AG04450 (cell line): ENCODE results near the gene TRMO. TPM values are rescaled to one million over a fixed set of nuclear protein-coding genes. Genes with fewer than 3 reads are reported as not detected.

ENCODE experiments used
- CTCF ChIA-PET: fragments of 300-600, 350-600 bp; formaldehyde crosslinking; extraction: SDS; loops from one replicate; lab custom pipeline; 2022; ENCODE audit warnings: antibody characterized with exemption, inconsistent platforms; lab: Charles Lee
- POLR2A ChIA-PET: fragments of 350-600 bp; formaldehyde crosslinking; extraction: SDS; loops from one replicate; lab custom pipeline; 2021; ENCODE audit warnings: antibody characterized with exemption, inconsistent platforms; lab: Yijun Ruan, JAX
- DNase-seq: peaks from one replicate; pipeline ENCODE4 v3.0.0-alpha.2; 2011; ENCODE audit warnings: low read depth, low spot score
- H3K27ac ChIP-seq: one replicate; pipeline ENCODE4 v1.5.1; 2012; ENCODE audit warnings: low read depth, low read length, control low read depth
- H3K27me3 ChIP-seq: one replicate; pipeline ENCODE4 v1.6.0; 2012; ENCODE audit warnings: low read length; ENCODE audit not compliant: control insufficient read depth, insufficient read depth
- H3K4me3 ChIP-seq: 2 replicates; pipeline ENCODE4 v1.5.1; 2011; ENCODE audit warnings: mild to moderate bottlenecking, low read depth, low read length, control low read depth
- H3K9me3 ChIP-seq: 2 replicates; pipeline ENCODE4 v1.5.1; 2012; ENCODE audit warnings: low read length; ENCODE audit not compliant: control insufficient read depth, insufficient read depth
- polyA plus RNA-seq: library from polyadenylated mRNA; depleted of rRNA; stranded (reverse); fragments of >200 nt; gene quantifications from 2 replicates; pipeline ENCODE4 v1.2.3, GENCODE V29; 2011
- TF ChIP-seq, protein P1 (sequence below): IDR thresholded peaks from 2 replicates; pipeline ENCODE4 v1.5.1; 2011; ENCODE audit warnings: low read depth, low read length, control low read depth, inconsistent platforms

TRMO gene
- polyA plus RNA-seq, 1 experiment = 12.6 TPM

DNA sequence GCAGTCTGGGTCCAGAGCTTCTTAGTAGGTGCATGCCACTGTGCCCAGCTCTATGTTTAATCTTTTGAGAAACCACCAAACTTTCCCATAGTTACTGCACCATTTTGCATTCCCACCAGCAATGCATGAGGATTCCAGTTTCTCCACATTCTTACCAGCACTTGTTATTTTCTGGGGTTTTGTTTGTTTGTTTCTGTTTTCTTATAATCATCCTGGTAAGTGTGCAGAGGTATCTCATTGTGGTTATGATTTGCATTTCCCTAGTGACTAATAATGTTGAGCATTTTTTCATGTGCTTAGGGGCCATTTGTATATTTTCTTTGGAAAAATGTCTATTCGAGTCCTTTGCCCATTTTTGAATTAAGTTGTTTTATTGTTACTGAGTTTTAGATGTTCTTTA is 57.9 kb downstream of the TRMO start:
- CTCF ChIA-PET = interaction anchor here (0.8 kb wide), 1 partner anchor 11 kb away, joined by 3 read pairs; no protein-coding TSS in a partner anchor

DNA sequence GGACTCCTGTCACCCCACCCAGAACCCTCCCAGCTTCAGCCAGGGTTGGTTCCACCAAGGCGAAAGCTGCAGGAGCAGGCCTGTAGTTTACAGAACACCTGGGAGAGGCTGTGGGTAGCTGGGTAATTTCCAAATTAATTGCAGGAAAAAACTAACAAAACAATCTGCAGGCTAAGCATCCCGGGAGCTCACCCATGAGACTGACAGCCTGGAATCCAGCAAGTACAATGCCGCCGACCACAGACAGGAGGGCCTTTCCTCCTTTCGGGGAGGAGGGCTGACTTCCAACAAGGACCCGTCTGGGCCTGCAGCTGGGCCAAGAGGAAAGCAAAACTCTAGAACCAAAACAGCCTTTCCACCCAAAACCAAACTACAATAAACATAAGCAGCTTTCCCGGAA is 59.0 kb downstream of the TRMO start:
- ChIA-PET CTCF (no interaction called here), POLR2A (no interaction called here)
- Histone ChIP-seq H3K27ac (no peak overlapping the region), H3K27me3 (peaks cover 45% of the 10 kb centered on the region), H3K9me3 (no peaks in the 10 kb centered on the region), H3K4me3 (no peak overlapping the region)
- no peak for DNase-seq
- TF ChIP-seq, protein P1, sequence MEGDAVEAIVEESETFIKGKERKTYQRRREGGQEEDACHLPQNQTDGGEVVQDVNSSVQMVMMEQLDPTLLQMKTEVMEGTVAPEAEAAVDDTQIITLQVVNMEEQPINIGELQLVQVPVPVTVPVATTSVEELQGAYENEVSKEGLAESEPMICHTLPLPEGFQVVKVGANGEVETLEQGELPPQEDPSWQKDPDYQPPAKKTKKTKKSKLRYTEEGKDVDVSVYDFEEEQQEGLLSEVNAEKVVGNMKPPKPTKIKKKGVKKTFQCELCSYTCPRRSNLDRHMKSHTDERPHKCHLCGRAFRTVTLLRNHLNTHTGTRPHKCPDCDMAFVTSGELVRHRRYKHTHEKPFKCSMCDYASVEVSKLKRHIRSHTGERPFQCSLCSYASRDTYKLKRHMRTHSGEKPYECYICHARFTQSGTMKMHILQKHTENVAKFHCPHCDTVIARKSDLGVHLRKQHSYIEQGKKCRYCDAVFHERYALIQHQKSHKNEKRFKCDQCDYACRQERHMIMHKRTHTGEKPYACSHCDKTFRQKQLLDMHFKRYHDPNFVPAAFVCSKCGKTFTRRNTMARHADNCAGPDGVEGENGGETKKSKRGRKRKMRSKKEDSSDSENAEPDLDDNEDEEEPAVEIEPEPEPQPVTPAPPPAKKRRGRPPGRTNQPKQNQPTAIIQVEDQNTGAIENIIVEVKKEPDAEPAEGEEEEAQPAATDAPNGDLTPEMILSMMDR = no peak

More for the DNA sequence above, 57.9 kb downstream of the TRMO start:
- H3K4me3 ChIP-seq = no peak overlapping the region
- POLR2A ChIA-PET = interaction anchor here (0.6 kb wide), 1 partner anchor 58 kb away, joined by 4 read pairs; the partner anchor contains the start of gene TRMO
- no peak overlapping the region for H3K27ac ChIP-seq
- H3K9me3 ChIP-seq = no peaks in the 10 kb centered on the region
- TF ChIP-seq, protein P1 = no peak
- H3K27me3 ChIP-seq = peaks cover 39% of the 10 kb centered on the region
- DNase-seq = no peak

DNA sequence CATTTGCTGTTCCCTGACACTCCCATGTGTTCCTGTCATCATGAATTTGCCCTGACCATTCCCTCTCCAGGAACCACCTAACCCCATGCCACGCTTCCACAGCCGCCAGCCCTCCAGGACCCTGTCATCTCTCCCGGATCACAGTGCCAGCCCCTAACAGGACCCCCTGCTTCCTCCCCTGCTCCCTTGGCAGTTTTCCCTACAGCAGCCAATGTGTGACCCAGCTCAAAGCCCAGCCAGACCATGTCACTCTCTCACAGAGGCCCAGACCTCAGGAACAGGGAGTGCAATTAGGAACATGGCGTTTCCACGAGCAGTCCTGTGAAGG is 61.2 kb downstream of the TRMO start:
- Histone ChIP-seq H3K4me3 (no peak overlapping the region), H3K27ac (no peak overlapping the region), H3K27me3 (peaks cover 65% of the 10 kb centered on the region), H3K9me3 (no peaks in the 10 kb centered on the region; the same call in 1 of the 2 replicates)
- DNase-seq = no peak
- TF ChIP-seq, protein P1 = no peak
- POLR2A ChIA-PET = no interaction called here
- CTCF ChIA-PET = no interaction called here

DNA sequence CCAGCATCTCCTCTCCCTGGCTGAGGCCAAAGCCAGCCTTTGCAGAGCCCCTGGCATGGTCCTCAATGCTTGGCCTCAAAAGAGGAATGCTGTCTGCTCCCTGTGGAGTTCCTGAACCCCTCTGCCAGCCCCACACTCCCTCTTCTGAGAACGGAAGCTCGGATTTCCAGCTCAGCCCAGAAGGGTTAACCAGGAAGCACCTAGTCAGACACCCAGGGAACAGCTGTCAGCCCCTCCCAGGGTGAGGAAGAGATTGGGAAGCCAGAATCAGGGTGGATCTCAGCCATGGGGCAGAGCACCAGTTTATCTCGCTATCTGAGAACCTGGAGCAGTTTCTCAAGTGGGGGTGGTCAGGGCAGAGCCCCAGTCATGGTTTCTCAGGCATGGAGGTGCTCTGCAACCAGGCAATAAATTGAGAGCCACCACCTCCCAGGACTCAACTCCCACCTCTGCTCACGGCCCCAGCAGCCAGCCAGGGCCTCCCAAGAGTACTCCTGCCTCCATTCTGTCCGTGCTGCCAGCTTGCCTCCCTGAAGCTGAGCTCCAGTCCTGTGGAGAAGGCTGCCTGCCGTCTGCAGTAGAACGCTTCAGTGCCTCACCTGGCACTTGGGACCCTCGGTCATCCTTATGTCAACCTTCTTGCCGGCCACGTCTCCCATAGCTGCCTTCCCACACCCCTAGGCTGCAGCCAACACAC is 61.7 kb downstream of the TRMO start:
- ChIA-PET CTCF (no interaction called here), POLR2A (no interaction called here)
- DNase-seq = no peak
- no peaks in the 10 kb centered on the region; the same call in 1 of the 2 replicates for H3K9me3 ChIP-seq
- no peak overlapping the region for H3K4me3 ChIP-seq
- H3K27ac ChIP-seq = no peak overlapping the region
- TF ChIP-seq, protein P1 = no peak
- H3K27me3 ChIP-seq = peaks cover 70% of the 10 kb centered on the region

DNA sequence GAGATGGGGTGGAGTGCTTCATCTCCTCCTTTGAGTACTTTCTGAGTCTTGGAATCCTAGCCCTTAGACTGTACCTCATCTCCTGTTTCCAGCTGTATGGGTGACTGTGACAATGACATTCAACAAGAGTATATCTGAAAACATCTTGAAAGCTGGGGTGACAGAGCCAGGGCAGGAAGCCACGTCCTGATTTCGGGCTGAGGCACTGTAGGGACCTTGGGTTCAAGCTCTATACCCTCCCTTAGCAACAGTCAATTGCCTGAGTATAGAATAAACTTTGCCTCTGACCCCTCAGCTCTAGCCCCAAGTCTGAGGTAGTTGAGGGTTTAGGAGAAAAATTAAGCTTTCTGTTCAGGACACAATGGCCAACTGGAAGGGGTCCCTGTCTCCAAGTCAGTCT is 63.0 kb downstream of the TRMO start:
- CTCF ChIA-PET = no interaction called here
- POLR2A ChIA-PET = no interaction called here

More for the DNA sequence above, 63.0 kb downstream of the TRMO start:
- Histone ChIP-seq H3K27ac (no peak overlapping the region), H3K9me3 (peaks cover 6% of the 10 kb centered on the region; the same call in 1 of the 2 replicates), H3K27me3 (peaks cover 79% of the 10 kb centered on the region), H3K4me3 (no peak overlapping the region)
- TF ChIP-seq, protein P1 = no peak
- no peak for DNase-seq
